Measurements from ENCODE around the gene ZDHHC14. TPM values are rescaled to one million over a fixed set of nuclear protein-coding genes. Genes with fewer than 3 reads are reported as not detected.

Gene ZDHHC14
- total and polyA plus RNA-seq, 7 donors = 2.5 to 14.6 (median 4.3) TPM

- ATAC-seq (no peak), DNase-seq (no peak)
- no peak for TF ChIP-seq CTCF (IDR thresholded peaks at IDR 0.05)
- Histone ChIP-seq H3K4me1 (peaks cover 41% of the 10 kb centered on the region), H3K27ac (no peak overlapping the region), H3K27me3 (ENCODE audit: insufficient read depth in 3 of 3, low read length in 2 of 3) (no peaks in the 10 kb centered on the region), H3K4me3 (no peak overlapping the region), H3K36me3 (ENCODE audit: insufficient read depth in 1 of 2, low read depth in 1 of 2) (no peaks in the 10 kb centered on the region), H3K9me3 (no peaks in the 10 kb centered on the region)
- 86 to 88% (median 87%) methylated on average over 15 of the region's 15 CpGs for WGBS, 3 donors
- intact Hi-C loops (cut with DNase I) = no loop called here
Measured at GRCh38 chr6:157517601-157518359, 136.8 kb downstream of the ZDHHC14 start.

DNA sequence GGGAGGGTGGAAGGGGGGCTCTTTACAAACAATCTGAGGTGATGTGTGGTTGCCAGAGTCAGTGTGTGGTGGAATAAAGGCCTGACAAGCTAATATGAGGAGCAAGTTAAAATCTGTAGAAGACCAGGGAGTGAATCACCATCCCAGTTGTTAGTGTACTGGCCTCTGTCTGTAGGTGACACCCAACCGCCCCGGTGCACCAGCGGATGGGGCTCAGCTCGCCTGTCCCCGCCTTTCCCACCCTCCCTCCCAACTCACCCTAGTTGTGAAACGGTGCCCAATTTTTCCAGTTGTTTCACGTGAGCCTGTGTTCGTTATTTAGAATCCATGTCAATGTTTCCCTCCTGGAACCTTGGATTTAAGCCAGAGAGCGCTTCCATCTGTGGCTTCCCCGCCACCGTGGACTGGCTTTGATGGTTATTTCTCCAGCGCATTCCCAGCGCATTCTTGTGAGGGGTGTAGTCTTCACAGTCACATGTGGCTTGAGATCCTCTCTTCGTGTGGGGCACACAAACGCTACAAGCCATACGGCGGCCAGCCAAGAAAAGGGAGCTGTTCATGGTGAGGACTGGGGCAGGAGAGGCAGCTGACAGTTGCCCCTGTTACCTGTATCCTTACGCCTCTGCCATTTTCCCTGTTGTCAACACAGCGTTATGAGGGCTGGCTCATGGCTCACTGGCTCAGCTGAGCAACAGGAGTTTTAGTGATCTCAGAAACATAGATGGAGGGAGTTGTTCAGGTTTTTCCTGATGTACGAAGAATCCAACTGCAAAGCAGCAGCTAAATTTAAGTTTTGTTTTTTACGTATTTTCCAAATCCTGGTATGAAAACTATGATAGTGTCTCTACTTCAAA, 137.6 kb downstream of the ZDHHC14 start:
- Histone ChIP-seq H3K4me1 (peaks cover 41% of the 10 kb centered on the region), H3K27me3 (ENCODE audit: insufficient read depth in 3 of 3, low read length in 2 of 3) (no peaks in the 10 kb centered on the region), H3K36me3 (ENCODE audit: insufficient read depth in 1 of 2, low read depth in 1 of 2) (no peaks in the 10 kb centered on the region), H3K4me3 (no peak overlapping the region), H3K27ac (no peak overlapping the region), H3K9me3 (no peaks in the 10 kb centered on the region)
- TF ChIP-seq CTCF (IDR thresholded peaks at IDR 0.05) = no peak
- DNase-seq (peak in 1 of 2 donors; percentile 56), ATAC-seq (peak in 3 of 4 donors; percentile 4 to 33 (median 7))
- intact Hi-C loops (cut with DNase I) = no loop called here
- WGBS, 3 donors = 51 to 71% (median 60%) methylated on average over 21 of the region's 21 CpGs

- Histone ChIP-seq H3K9me3 (no peaks in the 10 kb centered on the region), H3K36me3 (ENCODE audit: insufficient read depth in 1 of 2, low read depth in 1 of 2) (no peaks in the 10 kb centered on the region), H3K27ac (peak overlapping the region; percentile 53), H3K27me3 (ENCODE audit: insufficient read depth in 3 of 3, low read length in 2 of 3) (no peaks in the 10 kb centered on the region), H3K4me1 (peaks cover 34% of the 10 kb centered on the region), H3K4me3 (no peak overlapping the region)
- no peak for ATAC-seq
- WGBS, 3 donors = 82 to 90% (median 82%) methylated on average over 15 of the region's 15 CpGs
- TF ChIP-seq CTCF (IDR thresholded peaks at IDR 0.05) = no peak
- intact Hi-C loops (cut with DNase I) = no loop called here
- no peak for DNase-seq
Measured at GRCh38 chr6:157519255-157520116, 138.5 kb downstream of the ZDHHC14 start.

- Histone ChIP-seq H3K27ac (peak overlapping the region; percentile 53), H3K9me3 (no peaks in the 10 kb centered on the region), H3K27me3 (ENCODE audit: insufficient read depth in 3 of 3, low read length in 2 of 3) (no peaks in the 10 kb centered on the region), H3K36me3 (ENCODE audit: insufficient read depth in 1 of 2, low read depth in 1 of 2) (no peaks in the 10 kb centered on the region), H3K4me3 (no peak overlapping the region), H3K4me1 (peaks cover 28% of the 10 kb centered on the region)
- no peak for DNase-seq
- peak; percentile 43 to 77 (median 76) for ATAC-seq
- intact Hi-C loops (cut with DNase I) = no loop called here
- 27 to 83% (median 41%) methylated on average over 2 of the region's 2 CpGs for WGBS, 3 donors
- TF ChIP-seq CTCF (IDR thresholded peaks at IDR 0.05) = no peak
Measured at GRCh38 chr6:157520117-157520406, 139.1 kb downstream of the ZDHHC14 start.
